Ectodermal cell (in vitro differentiated cells): ENCODE data around the gene ACVRL1.

ENCODE experiments used
- H3K27ac ChIP-seq: 2 replicates; pipeline ENCODE4 v1.7.0; 2013; ENCODE audit warnings: mild to moderate bottlenecking, low read depth, low read length; ENCODE audit not compliant: insufficient read depth, poor library complexity, severe bottlenecking
- H3K27me3 ChIP-seq: 2 replicates; pipeline ENCODE4 v1.7.0; 2013; ENCODE audit warnings: mild to moderate bottlenecking, low read length; ENCODE audit not compliant: insufficient read depth, control insufficient read depth, poor library complexity, severe bottlenecking
- H3K36me3 ChIP-seq: one replicate; pipeline ENCODE4 v1.7.0; 2013; ENCODE audit warnings: low read length; ENCODE audit not compliant: control insufficient read depth, insufficient read depth
- H3K4me1 ChIP-seq: one replicate; pipeline ENCODE4 v1.7.0; 2013; ENCODE audit warnings: low read length; ENCODE audit not compliant: control insufficient read depth, insufficient read depth
- H3K4me3 ChIP-seq: 2 replicates; pipeline ENCODE4 v1.7.0; 2013; ENCODE audit warnings: low read depth, low read length, control low read depth; ENCODE audit not compliant: insufficient read depth
- H3K9me3 ChIP-seq: 2 replicates; pipeline ENCODE4 v1.7.0; 2013; ENCODE audit warnings: mild to moderate bottlenecking, low read length, moderate library complexity; ENCODE audit not compliant: control insufficient read depth
- WGBS, 2 experiments: methylation state at CpG; one replicate each; pipeline ENCODE4 v1.1.7; 2013; ENCODE audit warnings: missing lambda C conversion rate in 2 of 2; 5-methylcytosine and 5-hydroxymethylcytosine counted together

Gene ACVRL1

DNA sequence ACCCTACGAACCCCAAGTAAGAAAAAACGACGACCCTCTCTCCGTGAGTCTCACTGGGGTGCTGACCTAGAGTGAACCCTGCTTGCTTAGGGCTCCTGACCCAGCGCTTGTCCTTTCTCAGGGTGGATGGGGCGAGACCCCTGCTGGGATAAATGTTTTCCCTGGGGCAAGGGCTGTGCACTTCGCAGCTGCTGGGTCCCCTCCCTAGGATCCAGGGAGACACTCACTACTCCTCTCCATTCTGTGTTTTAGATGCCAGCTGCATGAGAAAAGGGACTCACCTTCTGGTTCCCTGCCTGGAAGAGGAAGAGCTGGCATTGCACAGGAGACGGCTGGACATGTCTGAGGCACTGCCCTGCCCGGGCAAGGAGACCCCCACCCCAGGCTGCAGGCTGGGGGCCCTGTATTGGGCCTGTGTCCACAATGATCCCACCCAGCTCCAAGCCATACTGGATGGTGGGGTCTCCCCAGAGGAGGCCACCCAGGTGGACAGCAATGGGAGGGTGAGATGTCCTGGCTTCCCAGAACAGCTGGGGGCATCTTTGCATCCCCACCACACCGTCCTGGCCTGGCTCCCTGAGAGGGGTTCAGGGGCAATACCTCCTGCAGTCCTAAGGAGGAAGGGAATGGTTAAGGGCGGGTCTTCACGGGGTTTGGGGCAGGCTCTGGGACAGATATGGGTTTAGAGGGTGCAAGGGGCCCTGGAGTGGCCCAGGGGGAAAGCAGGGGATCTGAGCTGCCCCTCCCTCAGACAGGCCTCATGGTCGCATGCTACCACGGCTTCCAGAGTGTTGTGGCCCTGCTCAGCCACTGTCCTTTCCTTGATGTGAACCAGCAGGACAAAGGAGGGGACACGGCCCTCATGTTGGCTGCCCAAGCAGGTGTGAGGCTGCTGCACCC, 18.7 kb upstream of the ACVRL1 start:
- H3K36me3 ChIP-seq: no peaks in the 10 kb centered on the region
- no peaks in the 10 kb centered on the region for H3K4me1 ChIP-seq
- peaks cover 3% of the 10 kb centered on the region for H3K27me3 ChIP-seq
- H3K9me3 ChIP-seq: peaks cover 2% of the 10 kb centered on the region
- H3K4me3 ChIP-seq: no peak overlapping the region
- H3K27ac ChIP-seq: no peak overlapping the region
- 79% methylated on average over 15 of the region's 15 CpGs for whole genome bisulfite sequencing, 2 experiments

DNA sequence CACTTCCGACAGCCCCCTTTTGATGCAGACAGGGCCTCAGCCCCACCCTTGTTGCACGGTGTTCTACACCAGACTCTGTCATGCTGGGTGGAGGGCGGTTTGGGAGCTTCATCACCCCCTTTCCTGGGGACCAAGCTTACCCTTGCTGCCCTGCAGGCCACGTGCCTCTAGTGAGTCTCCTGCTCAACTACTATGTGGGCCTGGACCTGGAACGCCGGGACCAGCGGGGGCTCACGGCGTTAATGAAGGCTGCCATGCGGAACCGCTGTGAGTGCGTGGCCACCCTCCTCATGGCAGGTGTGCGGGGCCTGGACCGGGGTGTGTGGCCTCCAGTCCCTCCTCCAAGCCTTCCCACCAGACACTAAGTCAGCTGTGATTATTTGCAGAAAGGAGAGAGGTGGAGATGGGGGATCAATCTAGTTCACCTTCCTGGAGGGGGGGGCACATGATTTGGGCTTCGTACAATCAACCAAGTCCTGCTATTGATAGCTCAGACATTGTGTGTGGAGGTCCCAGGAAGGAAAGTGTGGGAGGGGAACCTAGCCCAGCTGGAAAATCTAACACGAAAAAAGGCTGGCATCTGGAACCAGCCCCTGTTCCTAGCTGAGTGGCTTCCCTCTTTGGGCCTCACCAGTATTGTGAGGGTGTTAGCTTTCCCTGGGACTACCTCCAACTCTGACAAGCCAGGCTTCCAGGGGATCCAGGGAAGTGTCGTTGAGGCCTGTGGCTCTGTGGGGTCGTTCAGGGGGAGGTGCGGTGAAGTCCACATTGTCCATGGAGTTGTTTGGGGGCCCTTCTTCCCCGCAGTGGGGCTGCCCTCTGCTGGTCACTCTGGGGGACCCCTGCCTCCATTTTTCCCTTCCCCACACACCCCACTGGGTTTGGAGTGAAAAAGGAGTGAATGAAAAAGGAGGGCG, 17.8 kb upstream of the ACVRL1 start:
- WGBS, 2 experiments: 87 to 91% methylated on average over 20 to 21 of the region's 21 CpGs
- H3K27ac ChIP-seq: no peak overlapping the region

DNA sequence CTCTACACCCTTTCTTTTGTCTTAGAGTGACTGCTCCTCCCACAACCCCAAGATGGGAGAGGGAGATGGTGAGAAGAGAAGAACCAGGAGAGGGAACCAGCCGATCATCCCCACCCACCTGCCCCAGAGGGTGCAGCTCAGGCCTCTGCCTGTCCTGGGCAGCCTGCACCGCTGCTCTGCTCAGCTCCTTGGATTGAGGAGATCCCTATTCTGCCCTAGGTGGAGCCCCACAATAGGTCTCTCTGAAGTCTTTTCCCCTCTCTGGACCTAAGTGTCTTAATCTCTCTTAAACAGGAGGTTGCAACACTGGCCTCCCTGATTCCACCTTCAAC, 17.2 kb upstream of the ACVRL1 start:
- WGBS, 2 experiments: 79 to 94% methylated on average over 2 of the region's 2 CpGs
- Histone ChIP-seq H3K9me3 (peaks cover under 1% of the 10 kb centered on the region), H3K4me1 (peaks cover 1% of the 10 kb centered on the region), H3K36me3 (no peaks in the 10 kb centered on the region), H3K4me3 (no peak overlapping the region), H3K27me3 (peaks cover 3% of the 10 kb centered on the region), H3K27ac (no peak overlapping the region)

More for the DNA sequence above, 17.8 kb upstream of the ACVRL1 start:
- Histone ChIP-seq H3K9me3 (peaks cover 2% of the 10 kb centered on the region), H3K4me1 (no peaks in the 10 kb centered on the region), H3K27me3 (peaks cover 3% of the 10 kb centered on the region), H3K36me3 (no peaks in the 10 kb centered on the region), H3K4me3 (no peak overlapping the region)

DNA sequence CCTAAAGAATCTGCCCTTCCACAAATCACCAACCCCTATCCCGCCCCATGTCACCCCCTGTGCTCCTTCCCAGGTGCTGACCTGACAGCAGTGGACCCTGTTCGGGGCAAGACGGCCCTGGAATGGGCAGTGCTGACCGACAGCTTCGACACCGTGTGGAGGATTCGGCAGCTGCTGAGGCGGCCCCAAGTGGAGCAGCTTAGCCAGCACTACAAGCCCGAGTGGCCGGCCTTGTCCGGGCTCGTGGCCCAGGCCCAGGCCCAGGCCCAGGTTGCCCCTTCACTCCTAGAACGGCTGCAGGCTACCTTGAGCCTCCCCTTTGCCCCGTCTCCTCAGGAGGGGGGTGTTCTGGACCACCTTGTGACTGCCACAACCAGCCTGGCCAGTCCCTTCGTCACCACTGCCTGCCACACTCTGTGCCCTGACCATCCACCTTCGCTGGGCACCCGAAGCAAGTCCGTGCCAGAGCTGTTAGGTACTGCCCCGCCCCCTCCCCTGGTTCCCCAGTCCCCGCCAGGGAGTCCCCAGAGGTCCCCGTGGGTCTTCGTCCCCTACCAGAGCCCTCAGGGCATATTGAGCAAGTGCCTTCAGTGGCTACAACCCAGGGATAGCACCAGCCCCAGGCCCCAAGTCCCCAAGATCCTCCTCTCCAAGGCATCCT, 16.7 kb upstream of the ACVRL1 start:
- Histone ChIP-seq H3K4me1 (peaks cover 7% of the 10 kb centered on the region), H3K9me3 (no peaks in the 10 kb centered on the region), H3K27ac (no peak overlapping the region), H3K36me3 (no peaks in the 10 kb centered on the region), H3K4me3 (no peak overlapping the region), H3K27me3 (peaks cover 3% of the 10 kb centered on the region)
- WGBS, 2 experiments: 88 to 89% methylated on average over 22 of the region's 22 CpGs

DNA sequence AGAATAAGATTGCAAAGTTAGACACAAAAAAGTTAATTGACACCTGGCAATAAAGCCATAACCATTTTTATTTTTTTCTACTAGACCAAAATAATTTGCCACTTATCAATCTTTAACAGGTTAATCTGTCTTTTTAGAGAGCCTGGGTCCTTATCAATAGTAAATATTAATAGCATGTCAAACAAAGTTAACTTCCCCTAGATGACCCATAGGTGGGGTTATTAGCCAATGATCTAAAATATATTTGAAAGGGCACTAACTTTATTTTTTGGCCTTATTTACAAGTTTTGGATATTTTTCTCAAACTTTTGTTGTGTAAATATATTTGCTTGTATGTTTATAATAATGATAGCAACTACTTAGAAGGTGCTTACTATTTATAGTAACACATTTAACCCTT, 15.5 kb upstream of the ACVRL1 start:
- Histone ChIP-seq H3K27ac (no peak overlapping the region), H3K36me3 (no peaks in the 10 kb centered on the region), H3K27me3 (peaks cover 3% of the 10 kb centered on the region), H3K4me3 (no peak overlapping the region), H3K4me1 (peaks cover 9% of the 10 kb centered on the region), H3K9me3 (no peaks in the 10 kb centered on the region)

DNA sequence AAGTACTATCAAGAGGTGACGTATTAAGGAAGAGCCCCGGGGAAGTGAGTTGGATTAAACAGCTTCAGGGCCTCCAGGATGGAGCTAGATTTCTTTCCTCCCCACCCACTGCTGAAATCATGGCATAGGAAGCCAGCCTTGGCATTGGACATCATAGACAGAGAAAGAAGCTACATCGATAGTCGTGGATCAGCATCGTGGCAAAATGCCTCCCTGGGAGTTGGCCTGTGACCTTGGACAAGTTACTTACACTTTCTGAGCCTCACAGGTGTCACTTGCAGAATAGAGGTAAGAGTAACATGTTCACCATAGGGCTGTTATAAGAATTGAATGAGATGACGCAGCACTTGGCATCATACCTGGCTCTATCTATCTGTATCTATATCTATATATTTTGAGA, 13.5 kb upstream of the ACVRL1 start:
- 93 to 94% methylated on average over 5 to 6 of the region's 6 CpGs for WGBS, 2 experiments
- Histone ChIP-seq H3K27ac (no peak overlapping the region), H3K9me3 (no peaks in the 10 kb centered on the region), H3K36me3 (no peaks in the 10 kb centered on the region), H3K27me3 (peaks cover under 1% of the 10 kb centered on the region), H3K4me1 (peaks cover 9% of the 10 kb centered on the region), H3K4me3 (no peak overlapping the region)

DNA sequence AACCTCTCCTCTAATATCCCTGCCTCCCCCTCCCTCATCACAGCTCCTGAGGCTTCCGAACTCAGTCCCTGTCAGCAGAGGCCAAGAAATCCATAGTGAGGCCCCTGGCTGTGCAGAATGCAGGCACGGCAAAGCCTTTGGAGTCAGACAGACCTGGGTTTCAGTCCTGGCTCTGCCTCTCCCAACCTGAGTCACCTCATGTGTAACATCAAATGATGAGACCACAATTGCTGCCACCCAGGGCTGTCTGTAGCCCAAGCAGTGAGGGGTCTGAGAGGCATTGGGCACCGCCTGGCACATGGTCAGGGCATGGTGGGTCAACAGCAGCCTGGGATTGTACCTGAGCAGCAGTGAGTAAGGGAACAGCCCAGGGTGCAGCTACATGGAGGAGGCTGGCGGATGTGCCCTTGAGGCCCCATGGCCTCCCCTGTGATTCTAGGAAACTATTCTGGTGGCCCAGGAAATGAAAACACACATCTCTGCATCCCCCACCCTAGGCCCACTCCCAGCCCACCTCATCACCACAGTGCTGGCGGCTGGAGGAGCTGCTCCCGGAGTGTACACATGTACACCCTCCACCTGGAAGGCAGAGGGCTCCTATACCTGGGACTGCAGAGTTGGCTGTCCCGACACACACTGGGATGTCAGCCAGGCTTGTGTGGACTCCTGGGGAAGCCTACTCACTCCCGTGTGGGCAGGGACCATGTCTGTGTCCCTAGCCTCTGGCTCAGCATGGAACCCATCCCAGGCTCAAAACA, 11.7 kb upstream of the ACVRL1 start:
- Histone ChIP-seq H3K27ac (no peak overlapping the region), H3K9me3 (no peaks in the 10 kb centered on the region), H3K27me3 (no peaks in the 10 kb centered on the region), H3K36me3 (no peaks in the 10 kb centered on the region), H3K4me1 (peaks cover 9% of the 10 kb centered on the region), H3K4me3 (no peak overlapping the region)
- 84 to 86% methylated on average over 8 of the region's 8 CpGs for WGBS, 2 experiments

DNA sequence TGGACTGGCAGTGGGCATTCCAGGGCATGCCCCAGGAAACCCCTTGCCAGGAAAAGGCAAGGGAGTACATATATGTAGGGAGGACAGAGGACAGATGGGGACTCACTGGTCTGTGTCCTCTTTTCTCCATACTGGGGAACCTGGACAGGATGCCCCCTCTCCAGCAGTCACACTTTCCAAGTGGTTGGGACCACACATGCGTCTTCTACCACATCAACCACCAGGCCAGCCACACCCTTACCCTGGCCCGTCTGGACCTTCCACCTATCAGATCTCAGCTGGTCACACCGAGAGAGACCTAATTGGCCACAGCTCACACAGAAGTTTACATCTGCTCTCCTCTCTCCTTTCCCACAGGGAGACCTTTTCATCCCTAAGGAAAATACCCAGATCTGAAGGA, 11.1 kb upstream of the ACVRL1 start:
- Histone ChIP-seq H3K9me3 (no peaks in the 10 kb centered on the region), H3K27me3 (no peaks in the 10 kb centered on the region), H3K4me3 (no peak overlapping the region), H3K36me3 (no peaks in the 10 kb centered on the region), H3K4me1 (peaks cover 9% of the 10 kb centered on the region), H3K27ac (no peak overlapping the region)
- WGBS, 2 experiments: 88 to 89% methylated on average over 3 of the region's 3 CpGs

DNA sequence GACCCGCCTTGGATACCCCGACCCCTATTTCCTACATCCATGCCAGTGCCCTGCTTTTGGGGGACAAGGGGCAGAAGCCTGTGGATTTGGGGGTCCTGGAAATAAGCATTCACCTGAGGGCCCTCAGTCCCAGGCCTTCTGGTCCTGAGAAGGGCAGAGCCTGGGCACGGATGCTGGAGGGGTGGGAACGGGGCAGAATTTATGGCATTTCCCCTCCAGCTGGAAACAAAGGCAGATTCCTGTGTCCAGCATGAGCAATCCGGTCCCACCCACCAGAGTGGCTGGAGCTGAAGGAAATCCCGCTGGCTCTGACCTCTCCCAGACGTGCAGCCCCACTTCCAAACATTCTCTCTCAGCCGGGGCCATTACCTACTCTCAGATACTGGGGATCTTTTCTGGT, 10.1 kb upstream of the ACVRL1 start:
- no peaks in the 10 kb centered on the region for H3K9me3 ChIP-seq
- H3K27me3 ChIP-seq: no peaks in the 10 kb centered on the region
- peaks cover 9% of the 10 kb centered on the region for H3K4me1 ChIP-seq
- no peak overlapping the region for H3K27ac ChIP-seq
- no peak overlapping the region for H3K4me3 ChIP-seq
- 84 to 91% methylated on average over 8 of the region's 8 CpGs for WGBS, 2 experiments
- no peaks in the 10 kb centered on the region for H3K36me3 ChIP-seq
